GM12874 (cell line): ENCODE measurements around the gene HERC5.
A peak's percentile ranks its signal among the peaks of the same experiment; 100 is the strongest.

Experiments
- TF ChIP-seq, protein P1 (sequence below): IDR thresholded peaks from 2 replicates; pipeline ENCODE4 v1.5.1; 2011; ENCODE audit warnings: low read depth, mild to moderate bottlenecking, control low read depth, low read length, moderate library complexity; ENCODE audit not compliant: insufficient read depth

Gene HERC5

DNA sequence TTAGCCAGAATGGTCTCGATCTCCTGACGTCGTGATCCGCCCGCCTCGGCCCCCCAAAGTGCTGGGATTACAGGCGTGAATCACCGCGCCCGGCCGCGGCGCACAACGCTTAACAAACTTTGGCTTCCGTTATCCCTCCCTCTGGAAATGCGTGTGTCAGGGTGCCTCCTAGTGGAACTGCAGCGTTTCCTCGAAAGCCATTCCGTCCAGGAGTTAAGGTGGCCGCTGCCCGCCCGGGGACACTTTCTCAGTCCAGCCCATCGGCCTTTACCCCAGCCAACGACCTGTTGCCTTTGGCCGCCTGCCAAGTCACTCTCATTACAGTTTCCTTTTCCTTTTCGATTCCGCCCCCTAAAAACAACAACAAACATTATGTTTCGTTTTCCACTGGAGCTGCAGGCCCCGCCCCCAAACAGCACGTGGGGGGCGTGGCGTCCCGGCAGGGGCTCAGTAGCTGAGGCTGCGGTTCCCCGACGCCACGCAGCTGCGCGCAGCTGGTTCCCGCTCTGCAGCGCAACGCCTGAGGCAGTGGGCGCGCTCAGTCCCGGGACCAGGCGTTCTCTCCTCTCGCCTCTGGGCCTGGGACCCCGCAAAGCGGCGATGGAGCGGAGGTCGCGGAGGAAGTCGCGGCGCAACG lies at the start of gene HERC5:
HERC5 (plus strand) TSS at position 450 of the 637 bp plus-strand sequence; CDS start at position 601, 151 bp downstream.
- TF ChIP-seq, protein P1, sequence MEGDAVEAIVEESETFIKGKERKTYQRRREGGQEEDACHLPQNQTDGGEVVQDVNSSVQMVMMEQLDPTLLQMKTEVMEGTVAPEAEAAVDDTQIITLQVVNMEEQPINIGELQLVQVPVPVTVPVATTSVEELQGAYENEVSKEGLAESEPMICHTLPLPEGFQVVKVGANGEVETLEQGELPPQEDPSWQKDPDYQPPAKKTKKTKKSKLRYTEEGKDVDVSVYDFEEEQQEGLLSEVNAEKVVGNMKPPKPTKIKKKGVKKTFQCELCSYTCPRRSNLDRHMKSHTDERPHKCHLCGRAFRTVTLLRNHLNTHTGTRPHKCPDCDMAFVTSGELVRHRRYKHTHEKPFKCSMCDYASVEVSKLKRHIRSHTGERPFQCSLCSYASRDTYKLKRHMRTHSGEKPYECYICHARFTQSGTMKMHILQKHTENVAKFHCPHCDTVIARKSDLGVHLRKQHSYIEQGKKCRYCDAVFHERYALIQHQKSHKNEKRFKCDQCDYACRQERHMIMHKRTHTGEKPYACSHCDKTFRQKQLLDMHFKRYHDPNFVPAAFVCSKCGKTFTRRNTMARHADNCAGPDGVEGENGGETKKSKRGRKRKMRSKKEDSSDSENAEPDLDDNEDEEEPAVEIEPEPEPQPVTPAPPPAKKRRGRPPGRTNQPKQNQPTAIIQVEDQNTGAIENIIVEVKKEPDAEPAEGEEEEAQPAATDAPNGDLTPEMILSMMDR: peak; percentile 36; the same call in 1 of the 2 replicates

DNA sequence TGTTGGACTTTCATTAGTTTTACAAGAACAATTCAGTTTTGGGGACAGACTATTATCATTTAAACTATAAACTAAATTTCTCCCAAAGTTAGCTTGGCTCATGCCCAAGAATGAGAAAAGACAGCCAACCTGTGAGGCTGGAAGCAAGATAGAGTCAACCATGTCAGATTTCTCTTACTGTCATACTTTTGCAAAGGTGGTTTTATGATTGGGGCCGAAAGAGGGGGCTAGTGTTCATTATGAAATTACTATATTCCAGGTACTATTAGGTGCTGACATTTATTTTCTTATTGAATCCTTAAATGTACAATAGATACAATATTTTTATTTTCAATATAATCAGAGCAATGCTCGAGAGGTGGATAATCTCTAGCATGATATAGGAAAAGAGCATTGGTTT lies 47.7 kb upstream of the HERC5 start:
- TF ChIP-seq, protein P1: no peak

DNA sequence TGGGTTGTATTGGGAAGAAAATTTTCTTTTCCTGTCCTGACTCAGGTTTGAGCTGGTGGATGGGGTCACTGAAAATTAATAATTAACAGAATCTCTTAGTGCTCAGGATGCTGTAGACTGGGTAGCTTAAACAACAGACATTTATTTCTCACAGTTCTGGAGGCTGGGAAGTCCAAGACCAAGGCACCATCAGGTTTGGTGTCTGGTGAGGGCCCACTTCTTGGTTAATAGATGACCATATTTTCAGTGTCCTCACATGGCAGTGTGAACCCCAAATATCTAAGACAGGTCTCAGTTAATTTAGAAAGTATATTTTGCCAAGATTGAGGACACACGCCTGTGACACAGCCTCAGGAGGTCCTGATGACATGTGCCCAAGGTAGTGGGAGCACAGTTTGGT lies 47.1 kb upstream of the HERC5 start:
- TF ChIP-seq, protein P1: no peak

DNA sequence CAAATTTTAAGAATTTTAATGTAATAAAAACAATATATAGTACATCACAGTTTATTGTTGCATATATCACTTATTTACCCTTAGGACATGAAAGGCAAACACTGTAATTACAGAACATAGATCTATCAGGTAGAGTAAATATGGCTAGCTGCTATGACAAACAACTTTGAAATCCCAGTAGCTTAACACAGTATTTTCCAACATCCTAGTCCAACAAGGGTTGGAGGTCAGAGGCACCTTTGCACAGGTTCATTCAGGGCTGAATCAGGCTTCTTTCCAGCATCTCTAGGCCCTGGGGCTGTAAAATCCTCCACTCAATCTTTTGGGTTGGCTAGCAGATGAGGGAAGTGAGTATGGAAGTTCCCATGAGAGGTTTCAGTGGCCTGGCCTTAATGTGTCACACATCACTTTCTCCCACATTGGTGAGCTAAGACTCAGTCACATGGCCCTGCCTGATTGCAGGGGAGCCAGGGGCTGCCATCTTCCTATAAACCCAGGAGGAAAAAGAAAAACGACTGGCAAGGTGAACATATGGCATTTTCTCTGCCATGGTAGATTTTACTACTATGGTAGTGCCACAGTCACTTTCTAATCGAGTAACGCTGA lies 45.3 kb upstream of the HERC5 start:
- TF ChIP-seq, protein P1: no peak

DNA sequence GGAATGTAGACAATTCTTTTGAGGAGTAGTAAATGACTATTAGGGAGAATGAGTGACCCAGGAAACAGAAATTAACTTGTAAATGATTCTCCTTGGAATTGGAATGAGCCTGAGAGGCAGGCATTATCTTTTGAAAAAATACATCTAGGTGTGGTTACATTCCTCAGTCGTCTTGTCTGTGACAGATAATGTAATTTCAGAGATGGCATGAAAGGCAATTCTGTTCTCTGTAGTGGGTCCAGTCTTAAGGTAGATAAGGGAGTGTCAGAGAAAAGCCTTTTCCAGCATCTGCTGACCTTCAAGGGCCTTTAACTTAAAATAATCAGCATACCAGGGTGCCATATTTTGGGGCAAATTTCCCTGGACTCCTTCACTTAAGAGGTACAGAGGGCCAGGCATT lies 43.1 kb upstream of the HERC5 start:
- TF ChIP-seq, protein P1: no peak

DNA sequence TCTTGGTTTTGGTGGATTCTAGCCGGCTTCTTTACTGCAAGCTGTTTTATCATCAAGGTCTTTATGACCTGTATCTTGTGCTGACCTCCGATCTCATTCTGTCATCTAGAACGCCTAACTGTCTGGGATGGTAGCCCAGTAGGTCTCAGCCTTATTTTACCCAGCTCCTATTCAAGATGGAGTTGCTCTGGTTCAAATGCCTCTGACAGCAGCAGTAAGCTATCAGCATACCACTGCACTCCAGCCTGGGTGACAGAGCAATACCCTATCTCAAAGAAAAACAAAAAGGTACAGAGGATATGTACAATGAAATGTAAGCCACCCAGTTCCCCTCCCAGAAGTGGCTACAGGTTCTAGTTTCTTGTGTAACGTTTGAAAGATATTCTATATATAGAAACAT lies 42.2 kb upstream of the HERC5 start:
- TF ChIP-seq, protein P1: no peak

DNA sequence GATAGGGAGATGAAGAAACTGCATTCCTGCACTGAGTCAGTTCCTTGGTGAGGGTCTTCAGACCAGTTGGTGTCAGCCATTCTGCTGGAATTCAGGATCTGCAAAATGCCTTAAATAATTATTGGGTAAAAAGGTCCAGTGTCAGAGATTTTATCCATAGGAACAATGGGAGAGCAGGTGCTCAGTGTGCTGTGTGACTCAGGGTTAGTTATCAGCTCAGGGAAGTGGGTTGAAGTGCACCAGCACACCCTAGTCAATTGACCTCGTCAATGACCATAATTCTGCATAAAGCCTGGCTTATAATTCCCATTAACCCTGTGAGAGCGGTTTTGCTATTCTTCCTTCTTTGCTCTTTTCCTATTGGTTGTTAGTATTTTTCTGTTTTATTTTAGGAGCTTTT lies 40.9 kb upstream of the HERC5 start:
- TF ChIP-seq, protein P1: no peak
